Right lung (tissue), 5 donors: Measurements from ENCODE around the gene LRG1. TPM values are rescaled to one million over a fixed set of nuclear protein-coding genes. Genes with fewer than 3 reads are reported as not detected.
"Not testable (repeated sequence)": the region's sequence is repeated elsewhere in the genome, so short reads cannot be mapped to it uniquely, and the experiment has no call there.

ENCODE experiments used
- DNase-seq, 2 donors: peaks; one replicate each; pipeline ENCODE4 v3.0.0-alpha.2; 2013
- polyA plus RNA-seq, 5 donors: library from polyadenylated mRNA; unstranded; fragments of 120-200 nt; gene quantifications; one replicate each; pipeline versions ENCODE4 v1.2.1 to v1.2.3, GENCODE V29; 2013; ENCODE audit warnings: inconsistent platforms in 1 of 5, low replicate concordance in 1 of 5; ENCODE audit not compliant: insufficient read length in 5 of 5, insufficient read depth in 1 of 5

LRG1 gene
- polyA plus RNA-seq, 5 donors, result 0.64 to 1.1 (median 1.0) TPM

DNA sequence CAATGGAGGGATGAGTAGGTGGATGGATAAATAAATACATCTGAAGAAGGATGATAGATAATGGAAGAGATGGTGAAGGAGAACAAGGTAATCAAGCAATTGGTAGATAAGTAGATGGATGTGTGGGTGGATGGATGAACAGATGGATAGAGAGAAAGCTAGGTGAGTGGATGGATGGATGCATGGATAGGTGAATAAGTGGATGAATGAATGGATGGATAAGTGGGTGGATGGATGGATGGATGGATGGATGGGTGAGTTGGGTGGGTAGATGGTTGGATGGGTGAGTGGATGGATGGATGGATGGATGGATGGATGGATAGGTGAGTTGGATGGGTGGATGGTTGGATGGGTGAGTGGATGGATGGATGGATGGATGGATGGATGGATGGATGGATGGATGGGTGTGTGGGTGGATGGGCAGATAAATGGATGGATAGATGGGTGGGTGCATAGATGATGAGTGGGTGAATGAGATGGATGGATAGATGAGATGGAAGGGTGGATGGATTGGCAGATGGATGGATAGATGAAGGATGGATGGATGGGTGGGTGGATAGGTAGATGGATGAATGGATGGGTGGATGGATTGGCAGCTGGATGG lies 13.4 kb upstream of the LRG1 start:
- no peak for DNase-seq

GRCh38 chr19:4552525-4552819 lies 12.6 kb upstream of the LRG1 start:
- no peak for DNase-seq

DNA sequence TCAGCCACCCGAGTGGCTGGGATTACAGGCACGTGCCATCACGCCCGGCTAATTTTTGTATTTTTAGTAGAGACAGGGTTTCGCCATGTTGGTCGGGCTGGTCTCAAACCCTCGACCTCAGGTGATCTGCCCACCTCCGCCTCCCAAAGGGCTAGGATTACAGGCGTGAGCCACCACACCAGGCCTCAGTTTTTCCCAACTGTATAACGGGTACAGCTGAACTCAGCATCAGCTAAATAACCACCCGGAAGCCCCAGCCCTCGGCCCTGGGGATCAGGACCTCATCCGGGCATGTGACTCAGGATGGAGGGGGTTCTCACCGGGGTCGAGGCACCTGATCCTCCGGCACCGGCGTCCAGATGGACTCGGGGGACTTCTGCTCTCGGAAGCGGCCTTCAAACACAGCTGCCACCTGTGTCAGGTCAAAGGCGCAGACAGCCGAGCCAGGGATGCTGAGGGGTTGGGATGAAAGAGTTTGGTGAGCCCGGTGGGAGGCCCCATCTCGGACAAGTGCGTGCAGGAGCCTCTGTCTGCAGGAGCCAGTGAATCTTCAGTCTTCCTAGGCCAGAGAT lies 10.7 kb upstream of the LRG1 start:
- DNase-seq, result no peak

GRCh38 chr19:4550018-4550417 lies 10.2 kb upstream of the LRG1 start:
- no peak for DNase-seq

DNA sequence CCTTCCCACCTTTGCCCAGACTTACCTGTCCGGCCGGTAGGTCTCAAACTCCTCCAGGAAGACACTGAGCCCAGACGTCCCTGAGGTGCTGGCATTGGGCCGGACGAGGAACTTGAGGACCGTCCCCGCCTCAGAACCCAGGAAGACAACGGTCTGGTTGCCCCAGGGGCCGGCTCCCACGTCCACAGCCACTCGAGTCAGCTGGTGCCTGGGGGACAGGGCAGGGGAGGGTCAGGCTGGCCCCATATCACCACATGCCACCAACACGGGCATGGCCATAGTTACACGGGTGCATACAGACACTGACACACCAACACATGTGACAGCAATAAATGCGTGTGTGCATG lies 8.4 kb upstream of the LRG1 start:
- DNase-seq, result no peak

GRCh38 chr19:4547303-4548237 lies 7.7 kb upstream of the LRG1 start:
- no peak for DNase-seq

- no peak for DNase-seq
Measured at GRCh38 chr19:4543842-4544647, 4.2 kb upstream of the LRG1 start.

DNA sequence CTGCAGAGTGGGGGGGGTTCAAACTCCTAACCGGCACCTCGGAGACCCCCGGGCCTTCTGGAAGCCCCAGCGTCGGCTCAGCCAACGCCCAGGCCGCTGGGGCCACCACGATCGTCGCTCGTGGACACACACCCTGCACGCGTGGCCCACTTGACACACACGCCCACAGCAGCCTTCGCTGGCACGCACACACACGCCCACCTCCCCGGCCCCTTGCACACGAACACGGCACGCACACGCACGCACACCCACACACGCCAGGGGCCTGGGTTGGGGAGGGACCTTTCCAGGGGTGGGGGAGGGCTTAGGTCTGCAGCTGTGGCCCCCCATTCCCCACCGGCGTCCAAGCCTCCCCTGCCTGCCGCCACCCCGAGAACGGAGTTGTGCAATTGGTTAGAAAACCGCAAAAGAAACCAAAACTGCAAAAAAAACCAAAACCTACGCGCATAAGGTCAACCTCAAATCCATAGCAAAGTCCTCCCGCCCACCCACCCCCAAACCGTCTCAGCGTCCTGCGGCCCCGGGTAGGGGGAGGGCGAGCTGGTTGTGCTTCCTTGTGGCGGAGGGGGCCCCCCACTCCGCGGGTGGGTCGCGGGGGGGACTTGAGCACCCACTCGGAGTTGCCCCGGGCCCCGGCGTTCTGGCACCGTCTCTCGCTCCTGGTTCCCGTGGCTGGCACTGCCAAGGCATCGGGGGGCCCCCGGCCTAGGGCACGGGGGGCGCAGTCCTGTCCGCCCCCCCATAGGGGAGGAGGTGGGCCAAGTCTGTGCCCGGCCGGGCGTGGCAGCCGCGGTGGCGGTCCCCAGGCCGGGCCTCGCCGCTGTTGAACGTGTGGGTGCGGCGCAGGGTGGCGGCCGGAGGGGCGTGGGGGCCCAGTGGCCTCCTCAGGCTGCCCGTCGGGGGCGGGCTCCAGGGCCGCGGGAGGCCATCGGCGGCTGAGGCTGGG lies 3.3 kb upstream of the LRG1 start:
- no peak for DNase-seq

- not testable (repeated sequence) for DNase-seq
Measured at GRCh38 chr19:4541806-4542145, 1.9 kb upstream of the LRG1 start.

DNA sequence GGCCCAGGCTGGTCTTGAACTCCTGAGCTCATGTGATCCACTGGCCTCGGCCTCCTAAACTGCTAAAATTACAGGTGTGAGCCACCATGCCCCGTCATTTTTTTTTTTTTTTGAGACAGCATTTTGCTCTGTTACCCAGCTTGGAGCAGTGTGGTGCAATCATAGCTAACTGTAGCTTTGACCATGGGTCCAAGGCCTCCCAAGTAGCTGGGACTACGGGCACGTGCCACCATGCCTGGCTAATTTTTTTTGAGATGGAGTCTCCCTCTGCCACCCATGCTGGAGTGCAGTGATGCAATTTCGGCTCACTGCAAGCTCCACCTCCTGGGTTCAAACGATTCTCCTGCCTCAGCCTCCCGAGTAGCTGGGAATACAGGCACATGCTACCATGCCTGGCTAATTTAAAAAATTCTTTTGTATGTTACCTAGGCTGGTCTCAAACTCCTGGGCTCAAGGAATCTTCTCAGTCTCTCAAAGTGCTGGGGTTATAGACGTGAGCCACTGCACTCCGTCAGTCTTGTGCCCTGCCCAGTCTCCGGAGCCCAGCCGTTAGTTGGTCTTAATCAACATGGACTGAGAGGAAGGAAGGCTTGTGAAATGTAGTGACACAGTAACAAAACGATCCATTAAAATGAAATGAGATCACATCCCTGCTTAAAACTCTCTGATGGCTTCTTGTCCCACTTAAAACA lies 1.4 kb upstream of the LRG1 start:
- no peak for DNase-seq

DNA sequence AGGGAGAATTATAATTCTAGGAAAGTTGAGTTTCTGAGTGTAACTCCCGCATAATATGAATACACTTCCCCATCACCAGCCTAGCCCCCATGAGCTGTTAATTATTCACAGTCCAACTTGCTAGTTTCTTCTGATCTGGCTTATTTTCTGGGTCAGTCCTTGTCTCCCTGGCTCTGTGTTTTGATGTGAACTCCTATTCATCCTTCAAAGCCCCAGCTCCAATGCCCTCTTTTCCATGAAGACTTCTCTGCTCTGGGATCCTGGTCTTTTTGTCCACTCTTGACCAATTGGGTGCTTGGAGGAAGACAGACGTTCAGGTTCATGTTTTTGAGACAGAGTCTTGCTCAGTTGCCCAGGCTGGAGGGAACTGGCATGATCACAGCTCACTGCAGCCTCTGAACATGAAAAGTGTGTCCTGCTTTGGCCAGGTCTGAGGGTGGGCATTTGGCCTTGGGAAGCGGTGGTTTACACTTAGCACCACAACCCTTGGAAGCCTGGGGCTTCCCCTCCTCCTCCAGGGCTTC lies 605 bp downstream of the LRG1 start:
- DNase-seq, result no peak

DNA sequence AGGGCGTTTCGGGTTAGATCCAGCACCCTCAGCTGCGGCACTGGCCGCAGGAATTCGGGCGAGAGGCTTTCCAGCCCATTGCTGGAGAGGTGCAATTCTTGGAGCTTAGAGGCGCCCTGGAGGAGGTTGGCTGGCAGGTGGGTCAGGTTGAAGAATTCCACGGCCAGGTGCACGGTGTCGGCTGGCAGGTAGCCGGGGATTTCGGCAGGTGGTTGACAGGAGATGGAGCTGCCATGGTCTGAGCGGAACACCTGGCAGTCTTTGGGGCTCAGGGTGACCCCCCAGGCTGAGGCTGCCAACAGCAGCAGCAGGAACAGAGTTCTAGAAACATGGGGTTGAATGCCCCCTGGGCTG lies 1.3 kb downstream of the LRG1 start:
- no peak for DNase-seq

DNA sequence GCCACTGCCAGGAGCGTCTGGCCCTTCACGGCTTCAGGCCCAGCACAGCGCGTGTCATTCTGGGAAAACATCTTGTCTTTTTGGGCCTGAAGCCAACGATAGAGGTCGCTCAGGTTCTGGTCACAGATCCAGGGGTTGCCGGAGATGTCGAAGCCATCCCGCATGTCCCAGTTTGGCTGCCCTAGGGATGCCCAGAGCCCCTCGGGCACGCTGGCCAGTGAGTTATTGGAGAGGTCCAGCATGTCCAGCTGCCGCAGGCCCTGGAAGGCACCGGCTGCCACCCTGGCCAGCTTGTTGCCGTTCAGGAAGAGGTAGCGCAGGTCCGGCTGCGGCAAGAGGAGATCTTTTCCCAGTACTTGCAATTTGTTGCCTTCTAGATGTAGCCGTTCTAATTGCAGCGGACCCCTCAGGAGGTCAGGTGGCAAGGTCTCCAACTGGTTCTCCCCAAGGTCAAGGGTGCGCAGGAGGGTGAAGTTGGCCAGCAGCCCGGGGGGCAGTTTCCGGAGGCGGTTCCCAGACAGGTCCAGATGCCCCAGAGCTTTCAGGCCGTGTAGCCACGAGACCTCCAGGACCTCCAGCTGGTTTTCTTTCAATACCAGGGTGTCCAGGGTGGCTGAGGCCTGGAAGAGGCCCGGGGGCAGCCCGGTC lies 1.8 kb downstream of the LRG1 start:
- no peak for DNase-seq

GRCh38 chr19:4536798-4537197 lies 3.0 kb downstream of the LRG1 start:
- no peak for DNase-seq

DNA sequence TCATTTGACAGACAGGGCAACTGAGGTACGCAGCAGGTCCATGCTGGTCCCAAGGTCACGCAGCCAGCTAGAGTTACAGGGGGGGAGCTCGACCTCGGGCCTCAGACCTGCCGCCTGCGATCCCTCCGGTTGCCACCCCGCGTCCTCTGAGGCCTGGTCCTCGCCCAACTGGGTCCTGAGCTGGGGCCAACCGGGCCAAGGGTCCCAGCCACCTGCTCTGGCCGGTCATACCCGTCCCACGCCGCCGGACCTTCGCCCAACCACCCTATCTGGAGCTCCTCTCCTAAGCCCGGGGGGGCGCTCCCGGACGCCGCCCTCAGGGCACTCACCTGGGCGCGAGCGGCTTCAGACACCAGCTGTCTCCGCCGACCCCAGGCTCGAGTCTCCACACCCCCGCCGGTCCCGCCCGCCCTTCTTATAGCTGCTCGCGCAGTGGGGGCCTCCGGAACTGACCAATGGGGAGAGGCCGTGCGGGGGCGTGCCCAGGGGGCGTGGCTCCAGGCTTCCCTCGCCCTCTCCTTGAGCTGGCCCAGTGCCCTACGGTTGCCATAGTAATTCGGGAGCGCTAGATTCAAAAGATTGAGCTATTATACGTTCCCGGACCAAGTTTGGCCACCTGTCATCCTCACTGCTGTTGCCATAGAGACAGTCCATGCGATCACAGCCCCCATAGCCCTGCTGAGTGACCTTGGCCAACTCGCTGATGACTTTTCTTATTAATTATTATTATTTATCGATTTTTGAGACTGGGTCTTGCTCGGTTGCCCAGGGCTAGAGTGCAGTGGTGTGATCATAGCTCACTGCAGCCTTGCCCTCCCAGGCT lies 4.8 kb downstream of the LRG1 start, which contains the start of gene PLIN5:
Gene PLIN5 (minus strand): TSS at position 389 of the 823 bp plus-strand sequence. CDS start 1,150 bp downstream, outside the sequence.
- peak; percentile 30 to 36 for DNase-seq

DNA sequence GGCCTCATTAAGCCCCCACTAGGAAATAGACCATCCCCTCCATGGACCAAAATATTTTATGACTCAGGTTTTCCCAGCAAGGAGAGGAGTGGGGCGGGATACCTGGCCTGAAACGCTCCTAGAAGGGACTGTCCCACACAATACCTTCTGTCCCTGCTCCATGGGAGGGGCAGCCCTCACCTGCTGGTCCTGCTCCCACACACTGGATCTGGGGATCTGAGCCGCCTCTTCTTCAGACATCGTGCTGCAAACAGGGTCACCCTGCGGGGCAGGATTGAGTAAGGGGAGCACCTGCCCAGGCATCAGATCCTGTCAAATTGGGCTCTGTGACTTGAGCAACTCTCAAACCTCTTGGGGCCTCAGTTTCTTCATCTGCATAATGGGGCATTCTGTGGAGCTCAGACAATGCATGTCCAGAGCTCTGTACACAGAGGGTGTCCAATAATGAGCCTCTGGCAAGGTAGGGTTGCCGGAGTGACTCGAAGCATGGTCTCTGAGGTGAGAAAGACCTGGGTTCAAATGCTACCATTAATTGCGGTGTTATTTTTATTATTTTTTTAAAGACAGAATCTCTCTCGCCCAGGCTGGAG lies 5.9 kb downstream of the LRG1 start:
- no peak for DNase-seq

- no peak for DNase-seq
Measured at GRCh38 chr19:4533334-4533733, 6.5 kb downstream of the LRG1 start.

DNA sequence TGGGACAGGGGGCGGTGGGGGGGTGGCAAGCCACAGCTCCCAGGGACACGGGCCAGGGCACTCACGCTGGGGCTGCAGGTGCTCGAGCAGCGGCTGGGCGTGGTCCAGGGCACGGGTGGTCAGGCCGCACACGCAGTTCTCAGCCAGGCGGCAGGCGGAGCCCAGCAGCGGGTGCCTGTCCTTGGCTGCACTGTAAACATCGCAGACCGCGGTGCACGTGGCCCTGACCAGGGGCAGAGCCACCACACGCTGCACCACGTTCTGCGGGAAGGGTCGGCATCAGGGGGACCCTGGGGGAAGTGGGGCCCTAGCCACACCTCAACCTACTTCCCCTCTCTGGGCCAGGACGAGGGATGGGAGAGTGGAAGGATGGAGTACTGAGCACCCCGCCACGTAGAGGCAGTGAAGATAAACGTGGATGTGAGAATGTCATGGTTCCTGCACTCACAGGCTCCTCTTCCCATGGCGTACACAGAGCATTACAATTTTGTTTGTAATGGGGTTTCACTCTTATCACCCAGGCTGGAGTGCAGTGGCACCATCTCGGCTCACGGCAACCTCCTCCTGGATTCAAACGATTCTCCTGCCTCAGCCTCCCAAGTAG lies 8.2 kb downstream of the LRG1 start:
- DNase-seq, result no peak
